Stimulated activated CD8-positive, alpha-beta memory T cell treated with anti-CD3 and anti-CD28 coated beads, Interleukin-7, amount 100 ng/mL, for 4 hours (primary cell): Measurements from ENCODE around the gene SLC9A5.

Source experiments
- DNase-seq, 2 donors: peaks; one replicate each; pipeline ENCODE4 v3.0.0-alpha.2; 2020; ENCODE audit warnings: low read depth in 2 of 2

SLC9A5 gene

DNA sequence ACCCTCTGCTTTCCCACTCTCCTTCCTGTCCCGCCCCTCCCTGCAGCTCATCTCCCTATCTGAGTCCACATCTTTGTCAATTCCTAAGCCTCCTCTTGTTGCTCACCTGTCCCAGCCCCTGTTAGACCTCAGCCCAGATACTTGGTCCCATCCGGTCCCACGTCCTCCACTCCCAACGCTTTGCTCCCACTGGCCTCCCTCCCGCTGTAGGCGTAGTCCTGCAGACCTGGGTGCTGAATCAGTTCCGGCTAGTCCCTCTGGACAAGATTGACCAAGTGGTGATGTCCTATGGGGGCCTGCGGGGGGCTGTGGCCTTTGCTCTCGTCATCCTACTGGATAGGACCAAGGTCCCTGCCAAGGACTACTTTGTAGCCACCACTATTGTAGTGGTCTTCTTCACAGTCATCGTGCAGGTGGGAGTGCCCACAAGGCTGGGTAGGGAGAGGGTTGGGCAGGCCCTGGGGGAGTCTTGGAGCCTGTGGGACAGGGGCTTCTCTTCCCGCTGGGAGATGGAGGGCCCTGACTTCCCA lies 8.0 kb downstream of the SLC9A5 start:
- DNase-seq = no peak

- no peak for DNase-seq
Observed at GRCh38 chr16:67257486-67258160, 8.8 kb downstream of the SLC9A5 start.

- DNase-seq = no peak
Observed at GRCh38 chr16:67258161-67258835, 9.5 kb downstream of the SLC9A5 start.

DNA sequence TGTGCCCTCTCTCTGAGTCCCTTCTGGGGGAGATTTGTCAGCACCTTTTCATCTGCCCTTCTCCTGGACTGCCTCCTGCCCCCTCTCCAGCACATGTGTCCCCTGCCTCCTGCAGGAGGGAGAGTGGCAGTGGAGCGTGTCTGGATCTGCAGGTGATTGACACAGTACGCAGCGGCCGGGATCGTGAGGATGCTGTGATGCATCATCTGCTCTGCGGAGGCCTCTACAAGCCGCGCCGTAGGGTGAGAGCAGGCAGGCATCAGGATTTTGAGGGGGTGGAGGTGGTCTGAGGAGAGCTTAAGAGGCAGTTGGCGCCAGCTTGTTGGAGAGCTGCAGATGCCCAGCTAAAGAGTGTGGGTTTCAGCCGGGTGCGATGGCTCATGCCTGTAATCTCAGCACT lies 10.9 kb downstream of the SLC9A5 start:
- DNase-seq = no peak

GRCh38 chr16:67260426-67261063 lies 11.8 kb downstream of the SLC9A5 start:
- no peak for DNase-seq

DNA sequence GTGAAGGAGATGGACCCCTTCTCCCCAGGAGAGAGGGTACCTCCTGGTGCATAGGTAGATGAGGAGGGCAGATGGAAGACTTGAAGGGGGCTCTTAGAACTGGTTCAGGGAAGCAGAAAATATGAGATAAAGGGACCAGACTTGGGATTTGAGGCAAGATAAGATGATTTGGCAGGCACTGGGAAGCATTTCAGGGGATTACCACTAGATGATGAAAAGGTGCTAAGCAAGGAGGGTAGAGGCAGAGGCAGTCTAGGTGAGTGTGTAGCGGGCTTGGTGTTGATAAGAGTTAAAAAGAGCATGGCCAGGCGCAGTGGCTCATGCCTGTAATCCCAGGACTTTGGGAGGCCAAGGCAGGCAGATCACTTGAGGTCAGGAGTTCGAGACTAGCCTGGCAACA lies 14.4 kb downstream of the SLC9A5 start:
- no peak for DNase-seq

DNA sequence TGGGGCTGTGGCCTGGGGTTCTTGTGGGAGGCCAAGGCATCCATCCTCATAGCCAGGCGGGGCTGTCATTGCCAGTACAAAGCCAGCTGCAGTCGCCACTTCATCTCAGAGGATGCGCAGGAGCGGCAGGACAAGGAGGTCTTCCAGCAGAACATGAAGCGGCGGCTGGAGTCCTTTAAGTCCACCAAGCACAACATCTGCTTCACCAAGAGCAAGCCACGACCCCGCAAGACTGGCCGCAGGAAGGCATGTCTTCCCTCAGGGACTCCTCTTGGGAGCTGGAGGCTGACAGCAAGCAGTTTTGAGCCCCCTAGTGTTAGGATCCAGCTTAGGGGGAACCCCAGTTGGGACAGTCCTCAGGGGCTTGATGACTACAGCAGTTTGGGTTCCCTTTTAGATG lies 15.5 kb downstream of the SLC9A5 start:
- no peak for DNase-seq

- no peak for DNase-seq
Observed at GRCh38 chr16:67264866-67265265, 16.1 kb downstream of the SLC9A5 start.

DNA sequence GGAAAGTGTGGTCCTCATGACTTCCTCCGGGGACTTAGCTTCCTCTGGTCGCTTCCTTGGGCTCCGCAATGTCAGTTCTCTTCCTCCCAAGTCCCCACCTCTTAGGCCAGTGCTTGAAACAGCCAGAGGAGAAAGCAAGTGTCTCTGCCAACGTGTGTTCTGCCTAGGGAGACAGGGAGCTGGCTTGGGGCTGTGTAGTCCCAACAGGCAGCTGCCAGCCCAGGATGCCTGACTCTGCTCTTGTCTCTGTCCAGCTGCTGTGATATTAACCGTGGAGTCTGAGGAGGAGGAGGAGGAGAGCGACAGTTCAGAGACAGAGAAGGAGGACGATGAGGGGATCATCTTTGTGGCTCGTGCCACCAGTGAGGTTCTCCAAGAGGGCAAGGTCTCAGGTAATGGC lies 17.1 kb downstream of the SLC9A5 start:
- DNase-seq = no peak

DNA sequence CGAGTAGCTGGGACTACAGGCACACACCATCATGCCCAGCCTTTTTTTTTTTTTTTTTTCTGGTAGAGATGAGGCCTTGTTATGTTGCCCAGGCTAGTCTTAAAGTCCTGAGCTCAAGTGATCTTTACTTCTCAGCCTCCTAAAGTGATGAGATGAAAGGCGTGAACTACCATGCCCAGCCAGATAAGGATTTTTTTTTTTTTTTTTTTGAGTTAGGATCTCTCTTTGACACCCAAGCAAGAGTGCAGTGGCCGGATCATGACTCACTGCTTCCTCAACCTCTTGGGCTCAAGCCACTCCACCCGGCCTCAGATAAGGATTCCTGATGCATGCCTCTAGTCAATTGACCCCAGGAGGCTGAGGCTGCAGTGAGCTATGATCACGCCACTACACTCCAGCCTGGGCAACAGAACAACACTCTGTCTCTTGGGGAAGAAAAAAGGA lies 19.4 kb downstream of the SLC9A5 start:
- no peak for DNase-seq

DNA sequence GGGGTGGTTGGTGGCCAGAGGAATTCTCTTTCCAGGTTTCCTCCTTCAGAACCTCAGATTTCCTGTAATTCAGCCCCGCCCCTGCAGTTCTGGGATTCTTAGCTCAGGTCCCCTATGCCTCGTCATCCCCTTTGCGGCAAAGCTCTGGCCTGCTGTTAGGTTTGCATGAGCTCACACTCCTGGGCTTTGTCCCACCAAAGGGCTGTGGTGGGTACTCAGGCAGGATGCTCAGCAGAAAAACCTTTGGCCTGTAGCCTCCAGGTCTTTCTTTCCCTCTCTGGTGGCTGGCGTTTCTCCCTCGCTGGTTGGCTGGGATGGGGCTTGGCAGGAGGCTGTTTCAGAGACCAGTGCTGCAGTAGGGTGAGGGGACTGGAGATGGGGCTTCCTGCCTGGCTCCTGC lies 21.0 kb downstream of the SLC9A5 start:
- DNase-seq = no peak

DNA sequence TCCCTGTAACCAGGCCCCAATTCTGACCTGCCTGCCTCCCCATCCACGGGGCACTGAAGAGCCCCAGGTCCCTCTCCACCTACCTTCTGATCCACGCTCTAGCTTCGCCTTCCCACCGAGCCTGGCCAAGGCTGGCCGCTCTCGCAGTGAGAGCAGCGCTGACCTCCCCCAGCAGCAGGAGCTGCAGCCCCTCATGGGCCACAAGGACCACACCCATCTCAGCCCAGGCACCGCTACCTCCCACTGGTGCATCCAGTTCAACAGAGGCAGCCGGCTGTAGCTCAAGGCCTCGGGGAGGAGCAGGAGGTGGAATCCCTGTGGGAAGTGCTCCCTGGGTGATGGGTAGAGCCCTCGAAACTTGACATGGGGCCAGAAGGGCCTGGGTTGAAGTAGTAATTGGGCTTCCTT lies 22.2 kb downstream of the SLC9A5 start:
- DNase-seq = no peak

GRCh38 chr16:67271446-67271845 lies 22.7 kb downstream of the SLC9A5 start:
- DNase-seq = no peak

DNA sequence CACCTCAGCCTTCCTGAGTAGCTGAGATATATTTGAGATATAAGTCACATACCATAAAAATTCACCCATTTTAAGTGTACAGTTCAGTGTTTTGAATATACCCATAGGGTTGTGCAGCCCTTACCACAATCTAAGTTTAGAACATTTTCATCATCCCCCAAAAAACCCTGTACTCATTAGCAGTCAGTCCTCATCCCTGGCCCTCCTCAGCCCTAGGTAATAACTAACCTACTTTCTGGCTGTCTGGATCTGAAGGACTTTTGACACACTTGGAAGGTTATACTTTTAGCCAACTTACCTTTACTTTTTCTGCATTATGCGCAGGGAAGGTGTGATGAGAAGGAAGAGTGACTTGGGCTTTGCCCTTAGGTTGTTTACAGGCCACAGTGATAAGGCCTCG lies 26.5 kb downstream of the SLC9A5 start:
- no peak for DNase-seq

DNA sequence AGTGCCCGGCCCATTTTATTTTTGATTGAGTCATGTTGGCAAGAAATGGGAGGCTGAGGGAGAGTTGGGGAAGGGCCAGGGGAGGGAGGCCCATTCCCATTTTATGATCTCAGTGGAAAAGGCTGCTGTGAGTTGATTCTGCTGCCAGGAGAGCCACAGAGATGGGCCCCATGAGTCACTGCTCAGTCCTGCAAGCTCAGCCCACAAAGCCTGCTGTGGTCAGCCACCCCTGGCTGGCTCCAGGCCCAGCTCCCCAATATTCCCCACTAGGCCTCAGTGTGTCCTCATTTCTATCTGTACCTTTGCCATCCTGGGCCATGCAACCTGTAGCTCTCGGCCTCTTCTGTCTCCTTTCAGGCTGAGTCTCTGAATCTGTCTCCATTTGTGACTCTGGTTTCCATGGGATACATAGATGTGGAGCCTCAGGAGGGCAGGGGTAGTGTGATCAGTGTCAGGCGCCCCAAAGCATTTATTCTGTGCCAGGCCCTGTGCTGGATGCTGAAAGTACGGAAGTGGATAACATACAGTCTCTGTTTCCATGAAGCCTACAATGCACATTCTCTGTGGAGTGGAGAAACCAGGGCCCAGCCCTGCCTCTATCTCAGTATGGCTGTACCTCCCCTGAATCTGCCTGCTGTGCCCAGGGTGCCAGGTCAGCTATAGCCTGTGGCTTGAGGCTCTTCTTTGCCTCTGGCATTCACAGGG lies 28.7 kb downstream of the SLC9A5 start:
- no peak for DNase-seq

DNA sequence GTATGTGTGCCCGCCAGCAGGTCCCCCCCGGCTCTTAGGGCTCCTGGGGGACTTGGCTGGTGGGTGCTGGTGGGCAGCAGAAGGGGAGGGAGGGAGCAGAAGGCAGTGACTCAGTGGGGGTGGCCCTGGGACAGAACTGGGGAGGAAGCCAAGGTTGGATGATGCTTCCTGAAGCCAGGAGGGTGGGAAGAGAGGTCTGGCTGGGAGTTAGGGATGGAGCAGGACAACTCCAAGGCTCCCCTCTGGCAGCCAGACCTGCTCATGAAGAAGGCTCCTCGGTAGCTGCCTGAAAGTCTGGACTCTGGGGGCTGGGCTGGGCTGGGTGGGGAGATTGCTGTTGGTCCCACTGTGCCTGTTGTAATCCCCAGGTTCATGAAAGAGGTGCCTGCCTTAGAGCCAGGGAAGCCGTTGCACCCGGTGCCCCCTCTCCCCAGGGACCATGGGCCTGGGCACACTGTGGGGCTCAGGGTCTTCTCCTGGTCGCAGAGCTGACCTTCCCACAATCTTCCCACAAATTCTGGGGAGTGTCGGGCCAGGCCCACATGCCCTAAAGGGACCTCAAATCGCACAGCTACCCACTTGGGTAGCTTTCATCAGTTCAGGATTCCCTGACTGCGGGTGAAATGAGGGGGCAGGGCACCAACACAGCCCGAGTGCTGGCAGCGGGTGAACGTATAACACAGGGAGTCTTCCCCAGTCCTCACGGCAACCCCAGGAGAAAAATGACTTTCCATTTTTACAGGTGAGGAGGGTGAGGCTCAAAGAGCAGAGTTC lies 29.4 kb downstream of the SLC9A5 start:
- DNase-seq = no peak

DNA sequence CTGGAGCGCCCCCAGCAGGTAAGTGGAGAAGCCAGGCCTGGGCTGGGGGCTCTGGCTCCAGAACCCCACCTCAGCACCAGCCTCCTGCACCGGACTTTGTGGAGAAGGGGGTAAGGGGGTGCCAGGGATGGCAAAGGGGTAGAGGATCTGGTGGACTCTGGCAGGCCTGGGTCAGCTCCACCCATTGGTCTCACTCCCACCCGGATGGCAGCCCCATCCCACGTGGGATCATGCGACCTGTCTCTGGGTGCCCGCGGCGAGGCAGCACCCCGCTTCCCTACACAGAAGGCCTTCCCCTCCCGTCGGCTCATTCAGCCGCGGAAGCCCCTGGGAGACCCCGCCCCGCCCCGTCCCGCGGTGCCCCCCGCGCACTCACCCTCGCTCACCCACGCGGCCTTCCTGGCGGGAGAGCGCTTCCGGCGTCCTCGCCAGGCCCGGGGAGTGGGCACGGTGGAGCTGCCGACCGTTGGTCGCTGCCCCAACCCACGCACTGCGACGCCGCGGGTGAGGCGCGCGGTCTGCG lies 30.1 kb downstream of the SLC9A5 start:
- DNase-seq = peak in 1 of 2 donors; percentile 17

DNA sequence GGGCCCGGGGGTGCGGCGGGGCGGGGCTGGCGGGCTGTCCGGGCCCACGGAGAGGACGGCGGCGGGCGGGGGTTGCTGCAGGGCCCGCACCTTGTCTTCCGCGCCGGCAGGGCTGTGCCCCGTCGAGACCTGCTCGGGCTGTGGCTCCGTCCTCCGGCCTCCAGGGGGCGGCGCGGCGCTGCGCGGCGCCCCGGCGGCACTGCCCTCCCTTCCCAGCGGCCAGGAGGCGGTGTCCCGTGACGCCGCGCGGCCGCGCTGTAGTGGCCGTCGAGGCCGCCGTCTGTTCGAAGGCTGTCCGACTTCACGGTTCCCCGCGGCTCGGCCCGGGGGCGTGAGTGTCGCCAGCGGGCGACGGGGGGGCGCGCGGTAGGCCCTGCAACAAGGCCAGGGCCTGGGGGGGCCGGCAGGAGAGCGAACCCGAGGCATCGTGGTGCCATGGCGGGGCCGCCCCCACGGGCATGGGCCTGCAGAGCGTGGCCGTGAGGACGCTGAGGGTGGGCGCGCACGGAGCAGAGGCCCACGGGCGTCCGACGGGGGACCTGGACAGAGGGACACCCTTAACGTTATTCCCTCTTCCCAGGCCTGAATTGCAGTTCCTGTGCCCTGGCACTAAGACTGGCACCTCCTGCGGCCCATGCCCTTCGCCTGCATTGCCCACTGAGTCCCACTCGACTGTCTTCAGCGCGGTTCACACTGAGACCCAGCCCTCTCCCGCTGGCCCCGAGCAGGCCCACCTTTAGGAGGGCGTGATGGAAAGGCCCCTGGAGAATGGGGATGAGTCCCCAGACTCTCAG lies 30.7 kb downstream of the SLC9A5 start, which contains the start of gene PLEKHG4:
PLEKHG4 (plus strand) TSS at position 237 of the 794 bp plus-strand sequence; CDS start at position 750, 513 bp downstream.
- peak; percentile 47 to 77 for DNase-seq

DNA sequence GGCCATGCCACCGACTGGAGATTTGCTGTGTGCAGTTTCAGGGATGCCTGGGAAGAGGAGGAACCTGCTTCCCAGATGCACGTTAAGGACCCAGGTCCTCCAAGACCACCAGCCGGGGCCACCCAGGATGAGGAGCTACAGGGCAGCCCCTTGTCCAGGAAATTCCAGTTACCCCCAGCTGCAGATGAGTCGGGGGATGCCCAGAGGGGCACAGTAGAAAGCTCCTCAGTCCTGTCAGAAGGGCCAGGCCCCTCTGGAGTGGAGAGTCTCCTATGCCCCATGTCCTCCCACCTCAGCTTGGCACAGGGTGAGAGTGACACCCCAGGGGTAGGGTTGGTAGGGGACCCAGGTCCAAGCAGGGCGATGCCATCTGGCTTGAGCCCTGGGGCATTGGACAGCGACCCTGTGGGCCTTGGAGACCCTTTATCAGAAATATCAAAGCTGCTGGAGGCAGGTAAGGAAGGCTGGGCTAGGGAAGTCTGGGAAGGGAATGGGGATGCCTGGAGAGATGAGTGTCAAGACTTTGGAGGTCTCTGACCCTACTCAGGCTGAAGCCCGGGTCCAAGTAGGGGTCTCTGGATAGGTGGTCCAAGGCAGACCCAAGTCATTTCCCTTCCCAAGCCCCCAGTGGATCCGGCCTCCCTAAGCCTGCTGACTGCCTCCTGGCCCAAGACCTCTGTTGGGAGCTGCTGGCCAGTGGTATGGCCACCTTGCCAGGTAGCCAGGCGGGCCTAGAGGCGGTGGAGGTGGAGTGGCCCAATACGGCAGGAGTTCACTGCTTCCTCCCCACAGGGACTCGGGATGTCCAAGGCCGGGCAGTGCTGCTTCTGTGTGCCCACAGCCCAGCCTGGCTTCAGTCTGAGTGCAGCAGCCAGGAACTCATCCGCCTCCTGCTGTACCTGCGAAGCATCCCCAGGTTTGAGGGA lies 31.6 kb downstream of the SLC9A5 start:
- DNase-seq = no peak
